Measurements from ENCODE around the gene STIMATE.

STIMATE gene

DNA sequence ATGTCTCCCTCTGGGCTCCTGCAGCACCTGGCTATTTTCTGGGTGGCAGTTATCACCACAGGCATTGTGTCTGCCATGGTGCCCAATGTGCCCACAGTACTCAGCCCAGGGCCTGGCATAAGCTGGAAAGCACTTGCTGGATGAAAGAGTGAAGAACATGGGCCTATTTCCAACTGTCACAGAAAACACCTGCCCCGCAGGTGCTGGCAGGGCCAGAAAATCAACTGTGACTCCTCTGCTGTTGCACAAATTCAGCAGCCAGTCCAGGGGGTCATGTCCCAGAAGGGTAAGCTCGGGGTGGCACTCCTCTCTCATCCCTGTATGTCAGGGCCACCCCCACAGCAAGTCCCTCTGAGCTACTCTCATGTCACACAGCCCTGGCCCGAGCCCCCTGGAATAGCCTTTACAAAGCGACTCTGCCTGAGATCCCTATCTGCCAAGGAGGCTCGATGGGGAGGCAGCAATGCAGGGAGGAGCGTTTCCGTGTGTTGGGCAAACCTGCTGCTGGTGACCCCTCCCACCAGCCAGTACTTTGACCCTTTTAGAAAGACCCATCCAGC lies 85.8 kb downstream of the STIMATE start:
- no peak for DNase-seq

DNA sequence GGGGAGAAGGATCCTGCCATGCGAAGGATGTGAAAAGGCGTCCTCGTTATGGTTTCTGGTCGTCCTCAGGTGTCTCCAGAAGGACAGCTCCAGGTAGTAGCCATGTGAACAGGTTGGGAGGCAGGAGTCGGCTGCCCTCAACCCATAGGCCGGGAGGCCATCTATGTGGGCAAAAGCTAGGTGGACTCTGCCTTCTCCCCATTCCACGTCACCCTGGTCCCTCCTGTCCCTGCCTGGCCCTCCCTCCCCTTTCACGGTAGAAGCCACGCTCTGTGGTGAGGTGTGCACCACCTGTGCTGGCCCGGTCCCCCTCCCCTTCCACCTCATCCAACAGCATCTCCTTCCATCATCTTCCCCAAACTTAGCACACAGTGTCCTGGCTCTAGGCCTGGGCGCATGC lies 86.4 kb downstream of the STIMATE start:
- DNase-seq: no peak

DNA sequence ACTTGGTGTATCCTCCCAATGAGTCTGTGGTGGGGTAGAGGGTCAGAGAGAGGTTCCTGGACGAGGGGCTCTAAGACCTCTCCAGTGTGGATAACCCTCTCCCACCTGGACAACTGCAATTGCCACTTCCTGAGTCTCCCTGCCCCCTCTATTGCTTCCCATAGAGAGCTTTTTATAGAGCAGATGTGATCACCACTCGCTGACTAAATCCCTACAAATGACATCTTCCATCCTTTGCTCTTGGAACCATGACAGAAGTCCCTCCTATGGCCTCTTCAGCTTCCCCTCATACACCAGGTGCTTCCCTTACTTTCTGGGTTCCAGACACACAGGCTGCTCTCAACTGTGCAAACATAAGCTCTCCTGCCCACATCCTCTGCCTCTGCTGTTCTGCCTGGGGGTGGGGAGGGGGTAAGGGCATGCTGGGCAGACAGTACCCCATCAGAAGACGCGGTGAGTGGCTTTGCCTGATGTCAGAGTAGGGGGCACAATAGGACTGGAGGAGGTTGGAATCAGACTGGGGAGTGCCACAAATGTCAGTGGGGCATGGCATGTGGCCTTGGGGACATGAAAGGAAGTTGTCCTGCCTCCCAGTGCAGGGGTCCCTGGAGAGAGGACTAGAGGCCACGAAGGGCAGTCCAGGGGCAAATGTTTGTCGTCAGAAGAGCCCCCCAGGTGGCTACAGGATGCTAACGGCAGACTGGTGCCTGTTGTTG lies 87.5 kb downstream of the STIMATE start:
- no peak for DNase-seq

DNA sequence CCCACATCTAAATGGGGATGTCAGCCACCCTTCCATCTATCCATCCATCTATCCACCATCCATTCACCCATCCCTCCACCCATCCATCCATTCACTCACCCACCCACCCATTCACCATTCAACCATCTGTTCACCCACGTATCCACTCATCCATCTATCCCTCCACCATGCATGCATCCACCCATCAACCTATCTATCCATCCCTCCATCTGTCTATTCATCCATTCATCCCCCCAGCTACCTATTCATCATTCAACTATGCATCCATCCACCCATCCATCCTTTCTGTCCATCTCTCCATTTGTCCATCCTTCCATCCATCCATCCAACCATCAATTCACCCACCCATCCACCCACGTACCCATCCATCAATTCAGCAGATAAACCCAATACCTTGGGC lies 88.2 kb downstream of the STIMATE start:
- no peak for DNase-seq

DNA sequence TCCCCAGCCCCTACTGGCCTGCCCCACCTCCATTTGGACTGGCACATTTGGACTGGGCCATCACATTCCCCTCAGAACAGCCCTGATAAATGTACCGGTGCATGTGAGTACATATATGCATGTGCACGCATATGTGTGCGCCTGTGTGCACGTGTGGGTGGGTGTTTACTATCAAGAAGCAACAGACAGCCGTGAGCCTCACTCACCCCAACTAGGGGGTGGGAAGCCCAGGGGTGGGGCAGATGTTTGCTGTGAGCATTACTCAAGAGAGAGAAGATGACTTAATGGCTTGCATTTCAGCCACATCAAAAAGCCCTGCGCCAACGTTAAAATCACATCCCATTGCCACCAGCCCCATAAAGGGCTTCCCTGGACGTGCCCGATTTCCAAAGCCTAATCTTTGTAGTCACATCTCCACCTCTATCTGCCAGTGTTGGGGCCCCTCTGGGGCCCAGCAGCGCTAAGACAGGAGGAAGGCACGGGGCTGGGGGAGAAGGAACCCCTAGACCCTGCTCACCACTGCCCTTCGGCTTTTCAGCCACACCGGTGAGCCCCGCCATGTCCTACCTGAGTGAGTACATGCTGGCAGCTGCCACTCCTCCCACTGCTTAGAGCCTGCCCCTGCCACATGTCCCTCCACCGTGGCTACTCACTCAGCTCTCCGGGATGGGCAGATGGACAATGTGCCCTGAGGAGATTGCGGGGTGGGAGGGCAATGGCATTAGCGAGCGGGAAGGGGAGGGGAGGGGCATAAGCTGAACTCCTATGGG lies 91.9 kb downstream of the STIMATE start:
- no peak for DNase-seq

DNA sequence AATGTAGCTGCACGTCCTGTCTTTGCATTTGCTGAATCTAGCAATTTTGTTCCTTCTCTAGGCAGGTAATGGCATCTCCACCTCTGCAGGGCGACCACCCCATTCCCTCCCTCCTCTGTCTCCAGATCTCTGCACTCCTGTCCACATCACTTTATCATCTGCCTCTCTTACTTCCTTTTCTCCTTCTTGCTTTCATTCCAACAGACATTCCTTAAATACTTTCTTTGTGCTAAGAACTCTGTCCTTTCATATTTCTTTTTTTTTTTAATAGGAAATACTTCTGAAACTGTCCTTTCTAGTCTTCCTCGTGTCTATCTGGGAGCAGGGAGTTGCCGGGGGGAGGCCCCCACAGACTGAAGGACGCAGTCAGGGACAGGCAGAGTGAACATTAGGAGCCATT lies 95.5 kb downstream of the STIMATE start:
- no peak for DNase-seq

DNA sequence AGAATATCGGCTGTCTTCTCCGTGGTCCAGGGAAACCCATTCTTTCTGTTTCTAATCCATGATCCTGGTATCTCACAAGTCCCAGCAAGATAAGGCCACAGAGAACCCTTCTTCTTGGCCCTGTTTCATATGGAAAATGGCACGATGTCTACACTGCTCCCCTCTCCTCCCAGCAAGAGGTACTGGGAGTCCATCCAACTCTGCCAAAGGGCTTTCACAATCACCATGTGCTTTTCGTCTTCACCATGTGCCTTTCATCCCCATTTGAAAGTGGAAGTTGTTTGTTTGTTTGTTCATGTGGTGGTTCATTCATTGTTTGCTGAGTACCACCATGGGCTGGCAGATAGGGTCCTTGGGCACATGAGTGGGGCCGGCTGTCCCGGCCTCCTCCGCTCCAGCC lies 97.3 kb downstream of the STIMATE start:
- no peak for DNase-seq

DNA sequence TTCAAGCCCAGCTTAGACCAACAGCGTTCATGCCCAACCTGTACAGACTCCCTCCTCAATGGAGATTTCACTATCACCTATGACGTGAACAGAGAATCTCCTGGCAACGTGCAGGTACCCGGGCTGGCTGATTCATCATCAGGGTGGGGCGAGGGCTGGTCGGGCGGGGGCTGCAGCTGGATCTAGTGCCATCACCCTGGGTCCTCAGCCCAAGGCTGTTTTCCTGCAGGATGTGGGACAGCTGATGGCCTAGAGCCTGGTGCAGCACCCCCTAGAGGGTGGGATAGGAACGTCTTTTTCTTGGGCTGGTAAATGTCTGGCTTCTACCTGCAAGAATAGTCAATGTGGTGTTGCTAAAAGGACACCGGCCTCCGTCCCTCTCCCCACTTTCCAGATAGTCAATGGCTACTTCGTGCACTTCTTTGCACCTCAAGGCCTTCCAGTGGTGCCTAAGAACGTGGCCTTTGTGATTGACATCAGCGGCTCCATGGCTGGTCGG lies 98.3 kb downstream of the STIMATE start:
- DNase-seq: no peak

DNA sequence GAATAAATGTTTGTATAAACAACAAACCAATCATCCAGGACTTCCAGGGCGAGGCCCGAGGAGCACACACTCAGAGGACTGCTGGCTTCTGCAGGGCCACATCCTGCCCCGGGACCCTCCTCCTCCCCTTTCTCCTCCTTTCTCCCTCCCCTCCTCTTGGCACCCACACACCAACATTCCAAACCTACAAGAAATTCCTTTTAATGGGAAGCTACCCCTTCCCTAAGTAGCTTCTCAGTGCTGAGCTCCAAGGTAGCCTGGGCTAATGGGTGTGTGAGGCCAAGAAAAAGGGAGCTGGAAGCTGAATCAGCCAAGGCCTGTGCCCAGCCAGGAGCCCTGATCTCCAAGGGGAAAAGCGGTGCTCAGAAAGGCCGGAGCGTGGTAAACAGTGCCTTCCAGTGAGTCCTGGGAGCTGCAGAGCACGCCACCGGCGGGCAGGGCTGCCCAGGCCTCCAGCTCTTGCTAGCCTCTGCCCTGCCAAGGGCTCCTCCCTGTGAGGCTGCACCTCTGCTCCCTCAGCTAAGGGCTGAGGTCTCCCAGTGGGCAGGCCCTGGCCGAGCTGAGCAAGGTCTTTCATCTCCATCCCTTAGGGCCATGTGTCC lies 98.9 kb downstream of the STIMATE start:
- no peak for DNase-seq

DNA sequence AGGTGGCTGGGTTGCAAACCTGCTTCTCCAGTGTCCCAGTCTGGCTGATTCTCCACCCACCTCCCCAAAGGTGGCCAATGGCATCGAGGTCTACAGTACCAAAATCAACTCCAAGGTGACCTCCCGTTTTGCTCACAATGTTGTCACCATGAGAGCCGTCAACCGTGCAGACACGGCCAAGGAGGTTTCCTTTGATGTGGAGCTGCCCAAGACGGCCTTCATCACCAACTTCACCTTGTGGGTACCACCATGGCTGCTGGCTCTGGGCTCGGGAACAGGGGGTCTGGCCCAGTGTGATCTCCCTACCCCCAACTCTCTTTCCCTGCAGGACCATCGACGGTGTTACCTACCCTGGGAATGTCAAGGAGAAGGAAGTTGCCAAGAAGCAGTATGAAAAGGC lies 100.9 kb downstream of the STIMATE start:
- DNase-seq: no peak

DNA sequence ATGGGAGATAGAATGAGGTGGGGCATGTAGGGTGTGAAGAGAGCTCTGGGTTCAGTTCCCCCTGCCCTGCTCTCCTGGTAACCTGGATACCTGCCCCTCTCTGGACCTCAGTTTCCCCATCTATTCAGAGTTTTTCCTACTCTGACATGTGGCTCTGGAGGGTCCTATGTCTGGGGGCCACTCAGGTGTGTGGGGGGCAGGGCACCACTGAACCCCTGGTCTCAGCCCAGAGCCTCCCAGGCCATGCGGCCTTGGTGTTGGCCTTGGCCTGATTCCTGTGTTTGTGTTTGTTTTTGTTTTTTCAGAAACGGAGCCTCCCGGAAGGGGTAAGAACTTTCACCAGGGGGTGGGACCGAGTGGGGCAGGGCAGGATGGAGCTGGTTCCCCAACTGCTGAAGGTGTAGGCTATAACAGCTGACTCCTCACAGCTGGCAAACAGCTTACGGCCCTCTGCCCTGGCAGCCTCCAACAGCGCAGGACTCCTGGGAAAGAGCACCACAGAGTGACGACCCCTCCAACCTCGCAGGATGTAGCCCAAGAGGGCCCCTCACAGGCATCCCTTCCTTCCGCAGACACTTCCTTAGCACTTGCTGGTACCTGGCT lies 101.9 kb downstream of the STIMATE start:
- no peak for DNase-seq

DNA sequence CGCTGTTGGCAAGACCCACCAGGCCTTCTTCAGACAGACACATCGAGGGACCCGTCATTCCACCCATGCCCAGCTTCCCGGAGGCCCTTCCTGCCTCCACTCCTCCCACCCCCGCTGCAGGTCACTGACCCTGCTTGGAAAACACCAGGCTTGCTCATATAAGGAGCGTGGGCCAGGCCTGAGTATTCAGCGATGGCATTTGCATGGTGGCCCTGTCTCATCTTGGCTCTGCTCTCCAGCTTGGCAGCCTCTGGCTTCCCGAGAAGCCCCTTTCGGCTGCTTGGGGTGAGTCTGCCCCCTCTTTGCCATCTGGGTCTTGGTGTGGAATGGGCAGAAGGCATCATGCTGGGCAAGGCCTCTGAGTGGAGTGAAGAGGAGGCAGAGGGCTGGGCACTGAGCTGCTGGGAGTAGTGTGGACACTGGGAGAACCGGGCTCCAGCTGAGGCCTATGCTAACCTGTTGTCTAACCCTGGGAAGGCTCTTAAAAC lies 102.7 kb downstream of the STIMATE start, which contains the start of gene ITIH3:
Gene ITIH3 (plus strand): TSS at position 185 of the 488 bp plus-strand sequence. CDS start 8 bp downstream, at position 193.
- no peak for DNase-seq

DNA sequence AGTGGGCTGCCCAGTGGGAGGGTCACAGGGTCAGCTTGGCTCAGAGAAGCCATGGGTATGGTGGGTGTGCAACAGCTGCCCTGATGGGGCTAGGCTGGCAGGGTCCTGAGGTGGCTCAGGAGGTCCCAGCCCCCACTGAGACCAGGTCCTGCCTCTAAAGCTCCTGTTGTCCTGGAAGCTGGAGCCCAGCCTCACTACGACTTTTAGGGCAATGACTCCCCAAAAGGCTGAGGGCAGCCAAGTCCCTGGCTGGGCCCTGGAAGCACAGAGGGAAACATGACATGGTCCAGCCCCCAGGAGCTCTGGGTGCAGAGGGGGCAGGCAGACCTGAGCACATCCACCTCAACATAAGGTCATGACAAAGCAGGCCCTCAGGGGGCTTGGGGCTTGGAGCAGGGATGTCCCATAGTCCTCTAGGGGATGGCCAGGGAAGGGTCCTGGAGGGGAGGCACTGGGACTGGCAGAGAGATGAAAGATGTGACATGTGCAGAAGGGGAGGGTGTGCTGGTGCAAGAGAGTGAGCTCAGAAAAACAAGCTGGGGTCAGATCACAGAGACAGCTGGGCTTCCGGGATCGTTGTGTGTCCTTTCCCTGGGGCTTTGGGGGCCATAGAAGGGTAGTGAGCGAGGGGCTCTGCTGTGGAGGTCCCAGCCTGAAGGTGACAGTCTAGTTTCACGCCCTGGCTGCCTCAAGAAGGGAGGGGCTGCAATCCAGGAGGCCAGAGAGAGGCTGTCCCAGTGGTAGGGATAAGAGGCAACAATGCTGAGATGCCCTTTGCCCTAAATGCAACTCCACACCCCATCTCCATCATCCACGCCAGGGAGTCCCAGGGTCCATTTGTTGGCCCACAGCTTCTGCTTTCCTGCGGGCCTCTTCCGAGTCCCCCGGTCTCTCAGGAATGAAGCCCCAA lies 103.4 kb downstream of the STIMATE start:
- DNase-seq: no peak

DNA sequence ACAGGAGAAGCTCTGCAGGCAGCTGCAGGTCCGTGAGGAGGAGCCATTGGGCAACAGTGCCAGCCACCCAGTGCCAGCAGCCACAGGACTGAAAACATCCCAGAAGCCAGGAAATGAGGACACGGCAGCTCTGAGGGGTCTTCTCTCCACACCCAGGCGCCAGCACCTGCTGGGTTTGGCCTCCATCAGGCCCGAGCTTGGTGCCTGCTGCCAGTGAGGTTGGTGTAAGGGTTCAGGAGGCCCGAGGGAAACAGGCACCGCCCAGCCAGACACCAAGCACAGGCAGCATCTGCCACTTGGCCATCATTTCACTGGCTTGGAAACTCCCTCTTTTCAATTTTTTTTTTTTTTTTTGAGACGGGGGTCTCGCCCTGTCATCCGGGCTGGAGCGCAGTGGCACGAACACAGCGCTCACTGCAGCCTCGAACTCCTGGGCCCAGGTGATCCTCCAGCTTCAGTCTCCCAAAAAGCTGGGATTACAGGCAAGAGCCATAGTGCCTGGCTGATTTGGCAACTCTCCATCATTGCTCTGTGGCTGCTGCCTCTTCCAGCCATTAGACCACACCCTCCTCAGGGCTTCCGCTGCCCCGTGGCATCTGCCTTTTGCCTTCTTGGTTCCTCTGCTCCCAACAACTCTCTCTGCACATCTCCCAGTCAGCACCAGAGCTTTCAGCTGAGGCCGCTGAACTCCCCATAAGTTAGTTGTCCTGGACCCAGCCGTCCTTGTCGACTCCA lies 104.2 kb downstream of the STIMATE start:
- DNase-seq: no peak

DNA sequence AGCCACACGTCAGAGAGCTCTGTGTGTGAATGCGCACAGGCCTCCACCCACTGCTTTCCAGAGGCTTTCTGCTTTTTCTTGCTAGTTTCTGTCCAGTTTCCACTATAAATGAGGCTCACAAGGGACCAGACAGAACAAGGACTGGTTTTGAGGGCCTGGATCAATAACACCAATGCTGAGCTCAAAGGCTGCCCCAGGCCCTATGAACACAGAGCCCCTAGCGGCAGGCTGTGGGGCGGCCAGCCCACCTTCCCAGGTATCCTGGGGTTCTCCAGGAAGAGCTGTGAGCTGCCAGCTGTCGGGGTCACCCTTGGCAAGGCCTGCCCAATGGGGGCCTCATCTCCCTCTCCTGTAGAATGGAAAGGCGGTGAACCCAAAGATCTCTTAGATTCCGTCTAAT lies 104.9 kb downstream of the STIMATE start:
- no peak for DNase-seq

DNA sequence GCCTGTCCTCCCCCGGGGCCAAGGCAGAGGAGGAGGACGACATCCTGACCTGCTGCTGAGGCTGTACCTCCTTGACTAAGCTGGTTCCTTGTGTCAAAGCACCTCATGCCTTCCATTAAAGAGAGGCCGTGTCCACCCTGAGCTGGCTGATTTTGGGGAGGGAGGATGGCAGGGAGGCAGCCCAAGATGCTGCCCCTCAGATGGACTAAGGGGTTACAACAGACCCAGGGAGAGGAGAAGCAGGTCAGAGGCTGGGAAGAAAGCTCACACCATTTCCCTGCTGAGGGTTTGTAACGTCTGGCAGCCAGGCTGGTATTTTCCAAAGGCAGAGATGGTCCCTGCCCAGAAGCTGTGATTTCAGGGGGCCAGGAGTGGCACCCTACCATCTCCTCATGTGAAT lies 105.4 kb downstream of the STIMATE start:
- no peak for DNase-seq

DNA sequence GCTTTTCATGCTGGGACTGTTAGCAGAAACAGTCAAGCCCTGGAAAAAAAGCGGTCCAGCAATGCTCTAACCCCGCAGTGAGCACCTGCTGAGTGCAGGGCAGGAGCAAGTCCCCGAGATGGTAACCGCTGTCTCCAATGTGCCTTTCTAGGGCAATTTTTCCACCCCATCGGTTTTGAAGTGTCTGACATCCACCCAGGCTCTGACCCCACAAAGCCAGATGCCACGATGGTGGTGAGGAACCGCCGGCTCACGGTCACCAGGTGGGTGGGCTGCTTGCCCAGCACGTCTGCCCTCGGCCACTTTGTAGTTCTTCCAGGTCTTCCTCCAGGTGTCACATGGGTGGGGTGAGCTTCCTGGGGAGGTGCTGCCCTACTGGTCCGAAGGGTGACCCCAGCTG lies 106.0 kb downstream of the STIMATE start:
- DNase-seq: no peak

DNA sequence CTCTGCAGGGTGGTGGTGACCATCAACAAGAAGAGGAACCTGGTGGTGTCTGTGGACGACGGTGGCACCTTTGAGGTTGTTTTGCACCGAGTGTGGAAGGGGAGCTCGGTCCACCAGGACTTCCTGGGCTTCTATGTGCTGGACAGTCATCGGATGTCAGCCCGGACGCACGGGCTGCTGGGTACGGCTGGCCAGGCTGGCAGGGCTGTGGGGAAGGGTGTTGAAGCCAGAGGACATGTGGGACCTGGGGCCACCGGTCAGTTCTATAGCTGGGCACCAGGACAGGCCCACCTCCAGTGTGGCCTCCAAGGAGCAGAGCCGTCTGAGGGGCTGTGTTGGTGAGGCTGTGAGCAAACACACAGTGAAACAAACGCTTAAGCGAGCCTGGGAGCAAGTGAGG lies 106.6 kb downstream of the STIMATE start:
- DNase-seq: no peak

DNA sequence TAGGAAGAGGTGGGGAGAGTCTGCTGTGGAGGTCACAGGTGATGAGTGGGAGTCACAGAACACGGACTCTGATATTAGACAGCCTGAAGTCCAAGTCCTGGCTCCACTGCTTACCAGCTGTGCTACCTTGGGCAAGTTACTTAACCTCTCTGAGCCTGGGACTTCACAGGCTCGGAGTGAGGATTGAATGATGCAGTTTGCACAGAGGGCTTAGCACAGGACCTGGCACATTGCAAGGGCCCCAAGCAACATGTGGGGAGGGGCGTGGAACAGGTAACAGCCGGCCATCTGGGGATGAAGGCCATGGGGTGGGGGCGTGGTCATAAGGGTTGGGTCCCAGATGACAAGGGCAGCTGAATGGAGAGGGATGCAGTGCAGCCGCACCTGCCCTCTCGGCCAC lies 107.0 kb downstream of the STIMATE start:
- no peak for DNase-seq

DNA sequence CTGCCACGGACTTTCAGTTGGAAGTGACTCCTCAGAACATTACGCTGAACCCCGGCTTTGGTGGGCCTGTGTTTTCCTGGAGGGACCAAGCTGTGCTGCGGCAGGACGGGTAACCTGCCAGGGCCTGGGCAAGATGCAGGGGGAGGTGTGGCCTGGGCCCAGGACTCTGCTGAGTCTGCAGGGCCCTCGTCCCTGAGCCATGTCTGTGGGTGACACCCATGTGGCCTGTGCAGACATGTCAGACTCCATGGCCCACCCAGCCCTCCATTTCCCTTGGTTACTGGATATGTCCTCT lies 107.7 kb downstream of the STIMATE start:
- no peak for DNase-seq

Measured in stimulated activated CD4-positive, alpha-beta T cell treated with anti-CD3 and anti-CD28 coated beads, Interleukin-4, amount 100 ng/mL, for 4 hours (primary cell).